Endothelial cell of umbilical vein (primary cell): ENCODE measurements around the gene HACE1. TPM values are rescaled to one million over a fixed set of nuclear protein-coding genes. Genes with fewer than 3 reads are reported as not detected.

Source experiments
- BruUV-seq: library from RNA; stranded (reverse); fragments of 400-500 nt; replicated peaks from 2 replicates; lab custom pipeline; 2021; lab: Mats Ljungman, UMichigan
- CTCF ChIA-PET: fragments of 300-600, 350-600 bp; sonication (Branson Sonifier 250); formaldehyde crosslinking; loops from one replicate; lab custom pipeline; 2021; ENCODE audit warnings: antibody characterized with exemption, inconsistent platforms; lab: Charles Lee
- POLR2A ChIA-PET: fragments of 300-600, 350-600 bp; sonication (Branson Sonifier 250); formaldehyde crosslinking; loops from one replicate; lab custom pipeline; 2021; ENCODE audit warnings: antibody characterized with exemption, inconsistent platforms; lab: Charles Lee
- DNase-seq: peaks from one replicate; pipeline ENCODE4 v3.0.0-alpha.2; 2011; ENCODE audit warnings: low read depth, low spot score
- FAIRE-seq: peaks from 2 replicates; lab custom pipeline; 2011; peaks lifted over from hg19 to GRCh38; lab: Jason Lieb, UNC
- H2AFZ ChIP-seq: 2 replicates; pipeline ENCODE4 v1.6.0; 2012; ENCODE audit warnings: low read depth, low read length, control low read depth, inconsistent platforms
- H3K27ac ChIP-seq: 2 replicates; pipeline ENCODE4 v1.5.1; 2011; ENCODE audit warnings: low read depth, mild to moderate bottlenecking, control low read depth, low read length, moderate library complexity; ENCODE audit not compliant: insufficient read depth
- H3K27me3 ChIP-seq, 2 experiments: 2 replicates each; pipeline versions ENCODE4 v1.6.0 to v1.6.1; 2011; ENCODE audit warnings: low read length in 2 of 2, mixed read lengths in 1 of 2; ENCODE audit not compliant: control insufficient read depth in 2 of 2, insufficient read depth in 2 of 2
- H3K36me3 ChIP-seq, 2 experiments: 2 replicates in 1 of 2; 3 replicates in 1 of 2; pipeline ENCODE4 v1.5.1; 2011; ENCODE audit warnings: low read length in 2 of 2, mild to moderate bottlenecking in 1 of 2, moderate library complexity in 1 of 2; ENCODE audit not compliant: control insufficient read depth in 2 of 2, insufficient read depth in 2 of 2; ENCODE audit errors: extremely low read depth in 1 of 2
- H3K4me1 ChIP-seq: 3 replicates; pipeline ENCODE4 v1.5.1; 2011; ENCODE audit warnings: mild to moderate bottlenecking, low read length; ENCODE audit not compliant: control insufficient read depth, insufficient read depth; ENCODE audit errors: extremely low read depth
- H3K4me2 ChIP-seq: 2 replicates; pipeline ENCODE4 v1.6.1; 2011; ENCODE audit warnings: low read length, control low read depth, mixed read lengths; ENCODE audit not compliant: insufficient read depth
- H3K4me3 ChIP-seq, 3 experiments: fragments of 200-600 bp in 1 of 3; sonication (generic), shearing (Covaris generic) in 1 of 3; replicated peaks in 1 of 3; 2 replicates each; pipeline ENCODE4 v1.5.1; 2011 to 2016; ENCODE audit warnings: control low read depth in 3 of 3, low read length in 3 of 3, mild to moderate bottlenecking in 2 of 3, inconsistent platforms in 1 of 3, low read depth in 1 of 3, moderate library complexity in 1 of 3; ENCODE audit not compliant: insufficient read depth in 1 of 3
- H3K79me2 ChIP-seq: 2 replicates; pipeline ENCODE4 v1.6.0; 2012; ENCODE audit warnings: low read length, inconsistent platforms; ENCODE audit not compliant: control insufficient read depth, insufficient read depth
- H3K9ac ChIP-seq: replicated peaks from 2 replicates; pipeline ENCODE3; 2011; ENCODE audit warnings: low read length, control low read depth; ENCODE audit not compliant: insufficient read depth; ENCODE audit errors: extremely low read depth
- H3K9me1 ChIP-seq: replicated peaks from 3 replicates; pipeline ENCODE4 v1.6.0; 2011; ENCODE audit warnings: mild to moderate bottlenecking, low read length; ENCODE audit not compliant: control insufficient read depth, insufficient read depth; ENCODE audit errors: extremely low read depth
- H3K9me3 ChIP-seq: replicated peaks from 2 replicates; pipeline ENCODE4 v1.5.1; 2012; ENCODE audit warnings: low read length, inconsistent platforms; ENCODE audit not compliant: control insufficient read depth, insufficient read depth
- H4K20me1 ChIP-seq: replicated peaks from 2 replicates; pipeline ENCODE3; 2011; ENCODE audit warnings: mild to moderate bottlenecking, low read length; ENCODE audit not compliant: control insufficient read depth, insufficient read depth; ENCODE audit errors: extremely low read depth
- EZH2 ChIP-seq: IDR thresholded peaks from 2 replicates; pipeline ENCODE4 v1.6.1; 2012; ENCODE audit warnings: borderline replicate concordance, low read depth, mild to moderate bottlenecking, moderate library complexity, low read length, inconsistent platforms; ENCODE audit not compliant: severe bottlenecking
- FOS ChIP-seq: IDR thresholded peaks from 2 replicates; pipeline ENCODE4 v1.6.1; 2011; ENCODE audit warnings: mild to moderate bottlenecking, low read length, moderate library complexity, borderline replicate concordance; ENCODE audit not compliant: insufficient read depth
- GATA2 ChIP-seq: IDR thresholded peaks from 2 replicates; pipeline ENCODE4 v1.7.0; 2011; ENCODE audit warnings: low read depth, mild to moderate bottlenecking, moderate library complexity, mixed read lengths, low read length; ENCODE audit not compliant: insufficient read length, insufficient read depth
- JUN ChIP-seq: IDR thresholded peaks from 2 replicates; pipeline ENCODE4 v1.6.1; 2011; ENCODE audit warnings: borderline replicate concordance, low read depth; ENCODE audit not compliant: insufficient read length, insufficient read depth
- POLR2AphosphoS5 ChIP-seq: IDR thresholded peaks from 2 replicates; pipeline ENCODE4 v1.6.1; 2012; ENCODE audit warnings: low read depth, mild to moderate bottlenecking, control low read depth, low read length, moderate library complexity; ENCODE audit not compliant: insufficient read depth
- dilution Hi-C: fragments of 300-500 bp; cut with MboI; formaldehyde crosslinking; loops from one replicate; pipeline ENCODE4 v1.15.0; 2019; ENCODE audit warnings: low sequenced_read_pairs; ENCODE audit not compliant: extremely low pct_ligation_motif_present
- intact Hi-C: fragments of 100-400 bp; cut with micrococcal nuclease; formaldehyde crosslinking; loops from one replicate; pipeline ENCODE4 v1.10.0; 2022
- polyA plus RNA-seq, 4 experiments: library from polyadenylated mRNA; depleted of rRNA in 3 of 4; stranded (reverse) in 3 of 4; unstranded in 1 of 4; fragments of >200 nt; gene quantifications; 2 replicates each; pipeline versions ENCODE4 v1.2.1 to v1.2.3, GENCODE V29; 2011 to 2012; ENCODE audit warnings: missing spikeins in 1 of 4
- total RNA-seq: library from RNA; stranded (reverse); gene quantifications from 2 replicates; pipeline ENCODE4 v1.2.3, GENCODE V29; 2021
- TF ChIP-seq, protein P1 (sequence below): IDR thresholded peaks from 2 replicates; pipeline ENCODE4 v1.6.1; 2011; ENCODE audit not compliant: insufficient read depth, insufficient read length

HACE1 gene
- total and polyA plus RNA-seq, 2 donors (not counting 3 experiments of a cell fraction or from before 2014, with no cell fraction given): 4.9 to 14.8 TPM

DNA sequence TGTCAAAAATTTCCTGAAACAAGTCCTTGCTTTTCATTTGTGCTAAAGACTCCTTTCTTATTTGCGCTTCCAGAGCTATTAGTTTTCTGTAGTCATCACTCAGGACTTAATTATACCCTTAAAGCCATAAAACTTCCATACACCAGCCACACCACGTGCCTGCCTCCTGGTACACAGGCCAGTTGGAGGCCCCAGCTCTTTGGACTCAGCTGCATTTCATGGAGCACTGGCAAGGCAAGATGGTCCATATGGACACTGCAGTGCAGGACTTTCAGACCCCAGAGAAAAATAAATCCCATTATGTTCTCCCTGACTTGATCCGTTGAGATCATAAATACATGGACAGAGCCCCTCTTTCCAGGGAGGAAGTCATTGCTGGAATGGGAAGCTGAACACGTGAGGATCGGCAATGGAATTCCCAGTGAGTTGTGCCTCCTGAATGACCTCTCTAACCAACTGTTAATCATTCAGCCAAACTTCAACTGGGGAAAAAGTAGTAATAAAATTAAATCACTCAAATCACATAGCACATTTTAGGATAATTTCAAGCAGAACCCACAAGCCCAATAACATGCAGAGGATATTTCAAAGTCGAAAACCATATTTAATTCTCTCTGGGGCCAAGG lies 173.1 kb downstream of the HACE1 start:
- DNase-seq (no peak), FAIRE-seq (no peak)
- no peaks in the 10 kb centered on the region for H3K9me1 ChIP-seq
- H4K20me1 ChIP-seq: no peaks in the 10 kb centered on the region
- H3K36me3 ChIP-seq: no peaks in the 10 kb centered on the region
- H3K79me2 ChIP-seq: no peaks in the 10 kb centered on the region
- no peak overlapping the region for H2AFZ ChIP-seq
- intact Hi-C loops (no loop called here), dilution Hi-C loops (no loop called here)
- H3K27me3 ChIP-seq: no peaks in the 10 kb centered on the region
- no peak overlapping the region for H3K4me2 ChIP-seq
- CTCF ChIA-PET: interaction anchor here (1.0 to 1.7 kb wide), 5 partner anchors 16 to 84 kb away, joined by 3 to 5 read pairs (median 4); no protein-coding TSS in a partner anchor
- POLR2A ChIA-PET: no interaction called here
- no peaks in the 10 kb centered on the region for H3K9me3 ChIP-seq
- BruUV-seq: no TSS peak
- no peak for TF ChIP-seq JUN
- TF ChIP-seq, protein P1, sequence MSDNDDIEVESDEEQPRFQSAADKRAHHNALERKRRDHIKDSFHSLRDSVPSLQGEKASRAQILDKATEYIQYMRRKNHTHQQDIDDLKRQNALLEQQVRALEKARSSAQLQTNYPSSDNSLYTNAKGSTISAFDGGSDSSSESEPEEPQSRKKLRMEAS: no peak
- no peak for TF ChIP-seq EZH2
- no peak for TF ChIP-seq GATA2
- no peak for TF ChIP-seq FOS
- no peak for TF ChIP-seq POLR2AphosphoS5
- no peak overlapping the region for H3K4me3 ChIP-seq
- no peak overlapping the region for H3K9ac ChIP-seq
- no peak overlapping the region for H3K27ac ChIP-seq
- H3K4me1 ChIP-seq: no peaks in the 10 kb centered on the region
